GM12864 (cell line): ENCODE measurements around the gene GRPEL1.
"Not testable (repeated sequence)": the region's sequence is repeated elsewhere in the genome, so short reads cannot be mapped to it uniquely, and the experiment has no call there.

Experiments used
- DNase-seq: peaks from one replicate; pipeline ENCODE4 v3.0.0-alpha.2; 2011; ENCODE audit warnings: low read depth
- H3K4me3 ChIP-seq: 2 replicates; pipeline ENCODE4 v1.5.1; 2011; ENCODE audit warnings: mild to moderate bottlenecking, low read depth, low read length, control low read depth
- CTCF ChIP-seq: IDR thresholded peaks from 2 replicates; pipeline ENCODE4 v1.5.1; 2011; ENCODE audit warnings: low read depth, mild to moderate bottlenecking, moderate library complexity, low read length, control low read depth, inconsistent platforms; ENCODE audit errors: missing control alignments

Gene GRPEL1

DNA sequence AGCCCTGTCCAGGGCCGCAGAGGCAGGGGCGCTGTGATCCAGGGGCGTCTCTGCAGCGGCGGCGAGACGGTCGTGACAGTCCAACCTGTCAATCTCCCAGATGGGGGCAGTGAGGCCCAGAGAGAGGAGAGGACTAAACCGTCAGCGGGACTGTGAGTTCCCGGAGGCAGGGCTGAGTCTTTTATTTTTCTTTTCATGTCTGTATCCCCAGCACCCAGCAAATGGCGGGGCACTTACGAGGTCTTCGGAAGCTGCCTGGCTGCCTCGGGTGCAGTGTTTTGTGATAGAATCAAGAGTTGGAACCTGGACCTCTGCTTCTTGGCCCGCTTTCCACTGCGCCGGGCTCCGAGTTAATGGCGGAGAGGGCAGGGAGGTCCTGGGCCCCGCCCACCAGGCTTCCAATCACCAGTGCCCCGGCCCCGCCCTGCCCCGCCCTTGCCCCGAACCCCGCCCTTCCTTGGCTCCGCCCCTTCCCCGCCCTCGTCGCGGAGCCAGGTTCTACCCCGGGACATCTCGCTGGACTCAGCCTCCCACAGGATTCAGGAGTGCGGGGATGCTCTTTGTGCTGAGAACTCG lies 35.3 kb upstream of the GRPEL1 start:
- H3K4me3 ChIP-seq = peak overlapping the region; percentile 65
- TF ChIP-seq CTCF = no peak
- DNase-seq = peak; percentile 47

DNA sequence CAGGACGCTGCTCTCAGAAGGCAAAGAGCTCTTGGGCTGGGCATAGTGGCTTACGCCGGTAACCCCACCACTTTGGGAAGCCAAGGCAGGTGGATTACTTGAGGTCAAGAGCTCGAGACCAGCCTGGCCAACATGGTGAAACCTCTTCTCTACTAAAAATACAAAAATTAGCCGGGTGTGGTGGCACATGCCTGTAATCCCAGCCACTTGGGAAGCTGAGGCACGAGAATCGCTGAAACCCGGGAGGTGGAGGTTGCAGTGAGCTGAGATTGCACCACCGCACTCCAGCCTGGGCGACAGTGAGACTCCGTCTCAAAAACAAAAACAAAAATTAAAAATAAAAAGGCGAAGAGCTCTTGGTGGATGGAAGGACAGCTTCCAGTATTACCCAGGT lies 34.6 kb upstream of the GRPEL1 start:
- peak overlapping the region; percentile 65 for H3K4me3 ChIP-seq
- DNase-seq = not testable (repeated sequence)

GRCh38 chr4:7101692-7102515 lies 34.0 kb upstream of the GRPEL1 start:
- peak; percentile 79 for TF ChIP-seq CTCF
- DNase-seq = no peak
- peak overlapping the region; percentile 65 for H3K4me3 ChIP-seq

- TF ChIP-seq CTCF = no peak
- no peak for DNase-seq
- no peak overlapping the region for H3K4me3 ChIP-seq
Measured at GRCh38 chr4:7096236-7096635, 28.4 kb upstream of the GRPEL1 start.

DNA sequence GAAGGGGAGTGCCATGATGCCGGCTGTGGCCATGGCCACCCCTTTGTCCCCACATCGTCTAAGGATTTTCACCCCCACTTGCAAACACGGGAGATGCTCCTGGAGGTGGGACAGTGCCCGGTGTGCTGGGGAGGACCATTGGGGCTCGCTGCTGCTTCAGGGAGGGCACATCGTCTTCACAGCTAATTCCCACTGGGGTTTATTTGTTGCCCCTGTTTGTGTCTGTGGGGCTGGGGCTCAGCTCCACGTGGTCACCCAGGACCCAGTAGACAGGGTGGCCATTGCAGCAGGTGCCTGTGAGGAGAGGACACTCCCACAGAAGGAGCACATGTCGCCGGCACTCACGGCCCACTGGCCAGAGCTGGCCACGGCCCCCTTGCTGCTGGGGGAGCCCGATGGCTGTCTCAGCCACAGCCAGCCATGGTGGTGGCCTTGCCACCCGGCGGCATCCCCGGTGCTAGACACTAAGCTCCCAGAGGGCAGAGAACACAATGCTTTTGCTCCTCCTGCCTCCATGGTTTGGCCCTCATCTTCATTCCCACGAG lies 27.8 kb upstream of the GRPEL1 start:
- DNase-seq = no peak
- no peak for TF ChIP-seq CTCF
- H3K4me3 ChIP-seq = no peak overlapping the region

GRCh38 chr4:7094916-7095315 lies 27.1 kb upstream of the GRPEL1 start:
- TF ChIP-seq CTCF = no peak
- no peak for DNase-seq
- no peak overlapping the region for H3K4me3 ChIP-seq

GRCh38 chr4:7092026-7092425 lies 24.2 kb upstream of the GRPEL1 start:
- no peak for TF ChIP-seq CTCF
- DNase-seq = no peak
- H3K4me3 ChIP-seq = no peak overlapping the region
